Trophoblast cell (in vitro differentiated cells and primary cell): ENCODE data around the gene MYCBP2.

Experiments
- DNase-seq, 2 donors: peaks; one replicate each; pipeline ENCODE4 v3.0.0-alpha.2; 2016
- H2AFZ ChIP-seq: 2 replicates; pipeline ENCODE4 v1.6.1; 2013; ENCODE audit warnings: low read length, moderate library complexity, mild to moderate bottlenecking; ENCODE audit not compliant: insufficient read depth, poor library complexity
- H2AK5ac ChIP-seq: 2 replicates; pipeline ENCODE4 v1.6.1; 2013; ENCODE audit warnings: mild to moderate bottlenecking, low read length
- H2BK120ac ChIP-seq: 2 replicates; pipeline ENCODE4 v1.6.1; 2013; ENCODE audit warnings: low read length, mild to moderate bottlenecking, moderate library complexity; ENCODE audit not compliant: insufficient read depth, poor library complexity
- H2BK12ac ChIP-seq: 2 replicates; pipeline ENCODE4 v1.6.1; 2013; ENCODE audit warnings: mild to moderate bottlenecking, low read length, moderate library complexity
- H2BK5ac ChIP-seq: 2 replicates; pipeline ENCODE4 v1.6.1; 2013; ENCODE audit warnings: low read length, low read depth, moderate library complexity, mild to moderate bottlenecking; ENCODE audit not compliant: poor library complexity
- H3K14ac ChIP-seq: 2 replicates; pipeline ENCODE4 v1.6.1; 2013; ENCODE audit warnings: mild to moderate bottlenecking, low read length
- H3K18ac ChIP-seq: 2 replicates; pipeline ENCODE4 v1.6.1; 2013; ENCODE audit warnings: mild to moderate bottlenecking, low read length
- H3K23ac ChIP-seq: 2 replicates; pipeline ENCODE4 v1.6.1; 2013; ENCODE audit warnings: low read length
- H3K27ac ChIP-seq: 2 replicates; pipeline ENCODE4 v1.5.1; 2013; ENCODE audit warnings: low read depth, mild to moderate bottlenecking, inconsistent platforms, low read length, moderate library complexity
- H3K27me3 ChIP-seq: 2 replicates; pipeline ENCODE4 v1.6.1; 2013; ENCODE audit warnings: inconsistent platforms, mild to moderate bottlenecking, low read length, moderate library complexity; ENCODE audit not compliant: insufficient read depth
- H3K36me3 ChIP-seq, 2 experiments: 1 replicate in 1 of 2; 2 replicates in 1 of 2; pipeline ENCODE4 v1.6.1; 2013; ENCODE audit warnings: low read length in 2 of 2, mild to moderate bottlenecking in 2 of 2, moderate library complexity in 1 of 2; ENCODE audit not compliant: insufficient read depth in 2 of 2, control insufficient read depth in 1 of 2
- H3K4ac ChIP-seq: 2 replicates; pipeline ENCODE4 v1.6.1; 2013; ENCODE audit warnings: low read depth, mild to moderate bottlenecking, low read length, moderate library complexity
- H3K4me1 ChIP-seq, 2 experiments: 1 replicate in 1 of 2; 2 replicates in 1 of 2; pipeline ENCODE4 v1.6.1; 2013; ENCODE audit warnings: low read length in 2 of 2, mild to moderate bottlenecking in 2 of 2, moderate library complexity in 1 of 2; ENCODE audit not compliant: insufficient read depth in 2 of 2, control insufficient read depth in 1 of 2
- H3K4me2 ChIP-seq: 2 replicates; pipeline ENCODE4 v1.6.1; 2013; ENCODE audit warnings: inconsistent platforms, mild to moderate bottlenecking, low read length, moderate library complexity
- H3K4me3 ChIP-seq: 2 replicates; pipeline ENCODE4 v1.5.1; 2013; ENCODE audit warnings: mild to moderate bottlenecking, low read depth, low read length, inconsistent platforms
- H3K79me1 ChIP-seq: one replicate; pipeline ENCODE4 v1.6.1; 2013; ENCODE audit warnings: low read length
- H3K79me2 ChIP-seq: 2 replicates; pipeline ENCODE4 v1.6.1; 2013; ENCODE audit warnings: low read length, mild to moderate bottlenecking; ENCODE audit not compliant: control insufficient read depth, insufficient read depth, poor library complexity
- H3K9ac ChIP-seq: 2 replicates; pipeline ENCODE4 v1.6.1; 2013; ENCODE audit warnings: mild to moderate bottlenecking, low read length
- H3K9me3 ChIP-seq: 2 replicates; pipeline ENCODE4 v1.6.1; 2013; ENCODE audit warnings: low read depth, mild to moderate bottlenecking, control low read depth, inconsistent platforms, low read length; ENCODE audit not compliant: insufficient read depth
- H4K12ac ChIP-seq: 2 replicates; pipeline ENCODE4 v1.6.1; 2013; ENCODE audit warnings: low read depth, mild to moderate bottlenecking, low read length, moderate library complexity
- H4K8ac ChIP-seq: 2 replicates; pipeline ENCODE4 v1.6.1; 2013; ENCODE audit warnings: low read depth, mild to moderate bottlenecking, low read length, moderate library complexity
- H4K91ac ChIP-seq: one replicate; pipeline ENCODE4 v1.6.1; 2013; ENCODE audit warnings: low read depth, mild to moderate bottlenecking, low read length, moderate library complexity
- WGBS: extraction: QIAGEN DNeasy Blood & Tissue Kit; methylation state at CpG from one replicate; pipeline ENCODE4 v1.1.7; 2013; ENCODE audit warnings: missing lambda C conversion rate; ENCODE audit not compliant: insufficient read length, insufficient coverage; ENCODE audit errors: extremely low coverage; 5-methylcytosine and 5-hydroxymethylcytosine counted together

MYCBP2 gene

DNA sequence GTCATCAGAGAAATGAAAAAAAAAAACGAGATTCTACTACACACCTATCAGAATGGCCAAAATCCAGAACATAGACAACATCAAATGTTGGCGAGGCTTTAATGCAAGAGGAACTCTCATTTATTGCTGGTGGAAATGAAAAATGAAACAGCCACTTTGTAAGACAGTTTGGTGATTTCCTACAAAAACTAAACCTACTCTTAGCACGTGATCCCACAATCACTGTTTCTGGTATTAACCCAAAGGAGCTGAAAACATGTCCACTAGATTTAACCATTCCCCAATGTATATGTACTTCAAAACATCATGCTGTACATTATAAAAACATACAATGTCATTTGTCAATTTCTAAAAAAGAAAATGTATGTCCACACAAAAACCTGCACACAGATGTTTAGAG lies 13.0 kb downstream of the MYCBP2 start:
- Histone ChIP-seq H2AK5ac (no peak overlapping the region), H3K14ac (no peak overlapping the region), H3K27ac (no peak overlapping the region), H3K4me1 (no peaks in the 10 kb centered on the region), H3K4ac (no peak overlapping the region), H4K8ac (no peak overlapping the region), H3K79me2 (no peaks in the 10 kb centered on the region), H3K4me3 (no peak overlapping the region), H3K9me3 (no peaks in the 10 kb centered on the region), H3K4me2 (no peak overlapping the region), H2BK5ac (no peak overlapping the region), H2BK120ac (no peak overlapping the region), H3K27me3 (no peaks in the 10 kb centered on the region), H4K91ac (no peak overlapping the region), H3K79me1 (no peaks in the 10 kb centered on the region), H3K23ac (no peak overlapping the region), H3K36me3 (peaks cover 0 to 1% of the 10 kb centered on the region in 2 experiments), H3K9ac (no peak overlapping the region), H3K18ac (no peak overlapping the region), H2BK12ac (no peak overlapping the region), H2AFZ (no peak overlapping the region), H4K12ac (no peak overlapping the region)
- whole genome bisulfite sequencing, result no CpG with 5 or more reads among the region's 3 CpGs
- DNase-seq, result no peak

DNA sequence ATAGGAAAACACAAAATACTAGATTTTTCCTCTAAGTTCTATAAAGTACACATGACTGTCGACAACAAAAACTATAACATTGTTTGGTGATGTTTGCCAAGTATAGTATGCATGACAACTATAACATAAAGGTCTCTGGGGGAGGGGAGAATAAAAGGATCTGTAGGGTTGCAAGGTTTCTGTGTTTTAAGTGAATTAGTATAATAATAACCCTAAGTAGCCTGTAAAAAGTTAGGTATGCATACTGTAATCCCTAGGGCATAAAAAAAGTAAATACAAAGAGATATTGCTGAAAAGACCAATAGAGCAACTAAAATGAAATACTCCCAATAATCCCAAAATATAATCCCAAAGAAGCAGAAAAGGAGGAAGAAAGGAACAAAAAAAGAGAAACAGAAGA lies 14.6 kb downstream of the MYCBP2 start:
- H4K8ac ChIP-seq, result no peak overlapping the region
- H3K4me3 ChIP-seq, result no peak overlapping the region
- H3K27ac ChIP-seq, result no peak overlapping the region
- H2AK5ac ChIP-seq, result no peak overlapping the region
- no peaks in the 10 kb centered on the region for H3K9me3 ChIP-seq
- no peak overlapping the region for H2AFZ ChIP-seq
- no peak overlapping the region for H3K9ac ChIP-seq
- H2BK12ac ChIP-seq, result no peak overlapping the region
- H3K23ac ChIP-seq, result no peak overlapping the region
- no peak overlapping the region for H2BK5ac ChIP-seq
- no peak overlapping the region for H2BK120ac ChIP-seq
- no peaks in the 10 kb centered on the region for H3K4me1 ChIP-seq
- no peak overlapping the region for H4K91ac ChIP-seq
- H3K36me3 ChIP-seq, result peaks cover 0 to under 1% of the 10 kb centered on the region in 2 experiments
- H3K4ac ChIP-seq, result no peak overlapping the region
- H3K27me3 ChIP-seq, result no peaks in the 10 kb centered on the region
- H3K18ac ChIP-seq, result no peak overlapping the region
- WGBS, result no CpG with 5 or more reads among the region's 1 CpG
- no peak for DNase-seq
- H4K12ac ChIP-seq, result no peak overlapping the region
- peaks cover 2% of the 10 kb centered on the region for H3K79me2 ChIP-seq
- H3K4me2 ChIP-seq, result no peak overlapping the region
- H3K79me1 ChIP-seq, result no peaks in the 10 kb centered on the region
- no peak overlapping the region for H3K14ac ChIP-seq

DNA sequence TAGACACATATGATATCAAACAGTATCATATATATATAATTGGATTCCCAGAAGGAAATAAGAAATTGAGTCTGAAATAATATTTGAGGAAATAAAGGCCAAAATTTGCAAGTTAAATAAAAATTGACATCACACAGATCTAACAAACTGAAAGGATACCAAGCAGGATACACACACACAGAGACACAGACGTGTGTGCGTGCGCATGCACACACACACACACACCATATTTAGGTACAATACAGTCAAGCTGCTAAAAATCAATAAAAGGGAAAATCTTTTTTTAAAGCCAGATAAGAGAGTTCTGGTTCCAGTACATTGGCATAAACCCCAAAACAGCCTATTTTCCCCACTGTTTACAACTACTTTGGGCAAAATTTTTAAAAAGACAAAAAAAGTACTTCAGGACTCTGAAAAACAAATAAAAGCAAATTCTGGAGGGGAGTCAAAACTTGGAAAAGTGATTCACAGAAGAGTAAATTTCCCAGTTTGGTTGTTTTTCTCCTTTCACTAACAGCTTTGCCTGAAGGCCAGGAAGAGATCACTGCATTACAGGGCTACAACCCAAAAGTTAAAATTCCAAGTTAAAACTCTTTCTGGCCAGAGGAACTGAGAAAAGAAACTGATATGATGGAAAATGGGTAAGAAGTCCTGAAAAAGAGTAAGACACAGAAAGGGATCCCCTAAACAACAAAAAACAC lies 16.2 kb downstream of the MYCBP2 start:
- Histone ChIP-seq H3K4me2 (no peak overlapping the region), H2AFZ (no peak overlapping the region), H2BK120ac (no peak overlapping the region), H3K9me3 (no peaks in the 10 kb centered on the region), H2BK12ac (no peak overlapping the region), H4K91ac (no peak overlapping the region), H3K4ac (no peak overlapping the region), H4K12ac (no peak overlapping the region), H3K9ac (no peak overlapping the region), H3K27ac (no peak overlapping the region), H3K79me2 (peaks cover 2% of the 10 kb centered on the region), H3K23ac (no peak overlapping the region), H3K4me1 (no peaks in the 10 kb centered on the region), H4K8ac (no peak overlapping the region), H3K4me3 (no peak overlapping the region), H3K79me1 (no peaks in the 10 kb centered on the region), H2BK5ac (no peak overlapping the region), H3K36me3 (no peaks in the 10 kb centered on the region), H3K27me3 (no peaks in the 10 kb centered on the region), H3K14ac (no peak overlapping the region), H3K18ac (no peak overlapping the region), H2AK5ac (no peak overlapping the region)
- WGBS, result no CpG with 5 or more reads among the region's 3 CpGs
- no peak for DNase-seq

DNA sequence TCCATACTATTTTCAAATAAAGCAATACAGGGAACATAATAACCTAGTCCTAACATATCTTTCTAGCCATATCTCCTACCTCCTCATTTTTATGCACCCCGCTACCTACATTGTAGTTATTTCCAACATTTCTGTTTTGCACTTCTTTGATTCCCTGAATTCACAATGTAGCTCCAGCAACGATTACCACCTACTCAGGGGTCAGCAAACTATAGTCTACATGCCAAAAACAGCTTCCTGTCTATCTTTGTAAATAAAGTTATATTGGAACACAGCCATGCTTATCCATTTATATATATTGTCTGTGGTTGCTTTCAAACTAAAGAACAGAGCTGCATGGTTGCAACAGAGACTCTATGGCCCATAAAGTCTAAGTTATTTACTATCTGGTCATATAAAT lies 16.7 kb downstream of the MYCBP2 start:
- no peak overlapping the region for H2AFZ ChIP-seq
- no peaks in the 10 kb centered on the region for H3K27me3 ChIP-seq

More for the DNA sequence above, 16.7 kb downstream of the MYCBP2 start:
- peaks cover 2% of the 10 kb centered on the region for H3K79me2 ChIP-seq
- no peak overlapping the region for H3K14ac ChIP-seq
- no peak for DNase-seq
- H2BK5ac ChIP-seq, result no peak overlapping the region
- H3K9me3 ChIP-seq, result no peaks in the 10 kb centered on the region
- H3K4ac ChIP-seq, result no peak overlapping the region
- no peaks in the 10 kb centered on the region for H3K36me3 ChIP-seq
- H4K12ac ChIP-seq, result no peak overlapping the region
- no peak overlapping the region for H3K4me3 ChIP-seq
- WGBS, result no CpG with 5 or more reads among the region's 2 CpGs
- H3K27ac ChIP-seq, result no peak overlapping the region
- H2BK120ac ChIP-seq, result no peak overlapping the region
- no peak overlapping the region for H2BK12ac ChIP-seq
- no peaks in the 10 kb centered on the region for H3K4me1 ChIP-seq
- H2AK5ac ChIP-seq, result no peak overlapping the region
- H3K18ac ChIP-seq, result no peak overlapping the region
- H3K4me2 ChIP-seq, result no peak overlapping the region
- no peak overlapping the region for H3K9ac ChIP-seq
- H4K91ac ChIP-seq, result no peak overlapping the region
- no peaks in the 10 kb centered on the region for H3K79me1 ChIP-seq
- no peak overlapping the region for H4K8ac ChIP-seq
- H3K23ac ChIP-seq, result no peak overlapping the region
